T-helper 1 cell treated with Interleukin-12 subunit alpha and Interleukin-12 subunit beta and Interleukin-4 antibody, amounts not matched to agents 30 ng/mL and 1 ng/mL, for 36 hours (primary cell): ENCODE results near the gene NHSL2. TPM values are rescaled to one million over a fixed set of nuclear protein-coding genes. Genes with fewer than 3 reads are reported as not detected.
"Not testable (repeated sequence)": the region's sequence is repeated elsewhere in the genome, so short reads cannot be mapped to it uniquely, and the experiment has no call there.

Source experiments
- intact Hi-C: fragments of 100-400 bp; cut with micrococcal nuclease; formaldehyde crosslinking; loops from one replicate; pipeline ENCODE4 v1.15.1; 2024
- total RNA-seq: library from RNA; stranded (reverse); gene quantifications from 2 replicates; pipeline ENCODE4 v1.2.3, GENCODE V29; 2022

The NHSL2 gene
- total RNA-seq, 1 donor from 2014 or later = 1.0 TPM

DNA sequence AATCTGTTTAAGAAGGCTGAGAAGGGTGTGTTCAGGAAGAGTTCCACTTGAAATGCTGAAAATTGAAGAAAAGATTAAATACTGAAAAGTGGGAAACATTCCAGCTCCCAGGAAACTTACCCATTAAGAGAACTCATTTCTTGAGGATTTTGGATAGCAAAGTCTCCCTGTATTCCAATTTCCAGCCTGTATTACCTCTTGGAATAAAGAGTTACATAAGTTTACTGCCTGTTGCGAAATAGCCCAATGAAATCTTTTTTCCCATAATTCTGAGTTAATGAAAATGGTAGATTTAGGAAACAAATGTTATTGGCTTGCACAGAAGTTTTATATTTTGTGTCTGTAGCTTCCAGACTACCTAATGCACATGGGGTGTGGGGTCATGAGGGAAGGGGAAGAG, 12.0 kb downstream of the NHSL2 start:
- intact Hi-C loops = no loop called here

DNA sequence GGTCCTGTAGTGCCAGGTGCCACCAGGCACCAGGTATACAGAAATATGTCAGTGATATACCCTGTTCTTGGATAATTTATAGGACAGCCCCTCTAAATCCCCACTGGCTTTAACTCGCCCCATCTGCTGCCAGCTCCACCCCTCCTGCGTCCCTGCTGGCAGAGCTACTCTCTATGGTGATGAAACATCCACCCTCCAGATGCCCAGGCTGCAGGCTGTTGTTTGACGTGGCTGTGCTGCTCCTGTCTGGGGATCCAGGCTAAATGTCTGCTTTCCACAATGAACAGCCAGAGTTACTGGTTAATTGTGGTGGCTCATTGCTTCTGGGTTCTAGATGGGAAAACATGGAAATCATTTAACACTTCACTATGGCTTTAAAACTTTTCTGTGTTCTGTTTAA, 12.9 kb downstream of the NHSL2 start:
- intact Hi-C loops = no loop called here

DNA sequence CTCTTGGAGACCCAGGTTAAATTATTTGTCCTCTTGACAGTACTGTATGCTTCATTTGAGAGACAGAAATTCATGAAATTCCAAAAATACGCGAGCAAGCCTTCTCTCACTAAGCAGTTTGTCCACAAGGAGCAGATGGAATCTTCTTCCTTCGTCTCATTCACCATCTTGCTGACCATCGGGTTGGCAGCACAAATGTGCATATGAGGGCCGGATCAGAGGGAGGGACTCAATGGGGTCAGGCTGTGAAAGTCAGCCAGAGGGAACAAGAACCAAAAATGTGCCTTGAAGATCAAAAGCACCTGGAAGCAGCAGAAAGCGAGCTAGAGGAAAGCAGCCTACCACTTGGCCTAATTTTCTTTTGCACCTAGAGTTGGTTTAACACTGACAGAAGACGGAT, 16.4 kb downstream of the NHSL2 start:
- intact Hi-C loops = no loop called here

GRCh38 chrX:71928856-71929255, 18.2 kb downstream of the NHSL2 start:
- intact Hi-C loops = no loop called here

- intact Hi-C loops = no loop called here
These were observed 19.7 kb downstream of the NHSL2 start for GRCh38 chrX:71930298-71930697.

DNA sequence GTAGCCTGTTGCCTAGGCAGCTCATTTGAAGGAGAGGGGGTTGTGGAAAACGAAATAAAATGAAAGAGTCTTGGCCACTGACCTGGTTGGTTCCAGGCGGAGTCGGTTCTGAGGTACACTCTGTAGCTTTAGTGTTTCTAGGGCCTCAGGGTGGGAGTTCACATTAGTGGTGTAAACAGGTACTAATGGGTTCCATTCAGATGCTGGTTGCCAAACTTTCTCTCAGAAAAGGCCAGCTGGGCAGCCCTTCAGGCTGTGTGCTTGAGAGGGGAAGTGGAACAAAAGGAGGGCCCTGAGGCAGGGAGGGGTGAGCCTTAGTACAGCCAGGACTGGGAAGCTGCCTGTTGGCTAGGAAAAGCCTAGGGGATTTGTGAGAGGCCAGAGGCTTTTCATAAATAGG, 24.8 kb downstream of the NHSL2 start:
- intact Hi-C loops = no loop called here

DNA sequence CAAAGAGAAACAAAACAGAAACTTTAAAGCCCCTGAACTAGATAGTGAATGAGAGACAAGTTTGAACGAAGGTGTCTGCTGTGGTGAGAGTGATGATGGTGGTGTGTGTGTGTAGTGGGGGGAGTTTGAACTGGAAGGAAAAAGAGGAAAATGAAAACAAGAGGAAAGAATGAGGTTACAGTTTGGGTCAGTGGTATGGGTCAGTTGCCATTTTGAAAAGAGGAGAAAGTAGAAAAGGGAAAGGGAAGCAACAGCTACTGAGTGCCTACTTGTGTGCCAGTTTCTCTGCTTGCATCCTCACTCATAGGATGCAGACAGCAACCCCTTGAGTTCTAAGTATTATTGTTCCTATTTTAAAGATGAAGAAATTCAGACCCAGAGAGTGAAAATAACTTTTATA, 26.0 kb downstream of the NHSL2 start:
- intact Hi-C loops = no loop called here

- intact Hi-C loops = no loop called here
These were observed 27.7 kb downstream of the NHSL2 start for GRCh38 chrX:71938371-71938770.

GRCh38 chrX:71941145-71941544, 30.5 kb downstream of the NHSL2 start:
- intact Hi-C loops = no loop called here

- intact Hi-C loops = no loop called here
These were observed 31.1 kb downstream of the NHSL2 start for GRCh38 chrX:71941776-71942175.

DNA sequence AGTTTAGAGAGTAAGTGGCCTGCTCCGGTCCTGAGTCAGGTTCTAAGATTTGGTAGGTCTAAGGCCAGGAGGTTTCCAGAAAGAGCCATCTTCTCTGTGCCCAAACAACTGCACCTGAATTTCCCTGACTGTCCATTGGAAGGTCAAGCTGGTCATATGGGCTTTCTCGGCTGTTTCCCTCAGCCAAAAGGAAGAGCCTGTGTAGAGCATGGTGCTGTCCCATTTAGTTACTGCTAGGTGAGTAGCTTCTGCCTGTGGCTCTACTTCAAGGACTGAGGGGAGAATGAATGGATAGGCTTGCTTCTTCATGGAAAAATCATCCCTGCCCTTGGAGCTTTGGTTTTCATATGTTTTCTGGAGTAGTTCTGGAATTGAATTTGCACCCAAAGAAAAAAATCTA, 33.7 kb downstream of the NHSL2 start:
- intact Hi-C loops = no loop called here

- intact Hi-C loops = no loop called here
These were observed 34.7 kb downstream of the NHSL2 start for GRCh38 chrX:71945237-71945805.

DNA sequence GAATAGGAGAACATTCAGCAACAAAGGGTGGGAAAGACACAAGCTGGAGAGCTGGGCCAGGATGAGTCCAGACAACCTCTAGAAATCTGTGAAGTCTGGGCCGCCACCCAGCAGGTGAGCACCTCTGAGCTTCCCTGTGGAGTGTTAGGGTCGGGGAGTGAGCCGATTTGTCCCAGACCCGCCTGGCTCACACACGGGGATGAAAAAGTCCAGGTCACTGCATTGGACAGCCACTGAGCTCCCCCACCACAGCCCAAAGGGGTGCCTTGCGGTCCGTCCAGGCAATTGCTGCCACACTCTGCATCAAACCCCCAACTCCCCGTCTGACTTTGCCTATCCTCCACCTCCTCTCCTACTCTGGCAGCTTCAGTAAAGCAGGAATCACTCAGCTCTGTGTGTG, 38.7 kb downstream of the NHSL2 start:
- intact Hi-C loops = no loop called here

- intact Hi-C loops = no loop called here
These were observed 39.3 kb downstream of the NHSL2 start for GRCh38 chrX:71949844-71950445.

GRCh38 chrX:71953391-71953790, 42.7 kb downstream of the NHSL2 start:
- intact Hi-C loops = no loop called here

DNA sequence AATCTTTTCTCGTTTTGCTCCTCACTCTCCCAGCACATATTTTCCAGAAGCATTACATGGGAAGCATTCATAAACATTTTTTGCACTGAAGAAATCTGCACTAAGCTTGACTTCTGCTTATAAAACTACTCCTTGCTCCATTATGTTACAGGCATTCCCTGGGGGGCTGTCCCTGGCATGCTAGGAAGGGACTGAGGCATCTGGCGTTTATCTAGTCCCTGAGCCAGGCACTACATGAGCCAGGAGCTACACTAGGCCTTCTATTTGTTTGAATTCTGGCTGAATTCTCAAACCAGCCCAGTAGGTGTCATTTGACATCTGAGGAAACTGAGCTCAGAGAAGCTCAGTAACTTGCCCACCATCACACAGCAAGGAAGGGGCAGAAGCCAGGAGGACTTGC, 43.3 kb downstream of the NHSL2 start:
- intact Hi-C loops = no loop called here

DNA sequence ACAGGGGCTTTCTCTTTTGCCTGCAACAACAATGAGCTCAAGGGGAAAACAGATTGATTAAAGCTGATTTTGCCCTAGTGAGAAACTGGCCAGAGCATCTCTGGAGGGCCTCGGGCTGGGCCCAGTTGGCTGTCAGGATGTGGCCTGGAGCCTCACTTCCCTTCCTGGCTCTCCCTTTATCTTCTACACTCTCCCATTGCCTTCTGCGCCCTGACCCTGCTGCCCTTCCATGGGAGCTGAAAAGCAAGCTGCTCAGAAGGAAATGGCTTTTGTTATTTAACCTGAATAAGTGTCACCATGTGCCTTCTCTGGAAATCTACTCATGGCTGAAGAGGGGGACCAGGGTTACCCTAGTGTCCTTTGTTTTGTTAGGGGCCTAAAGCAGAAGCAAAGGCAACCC, 43.8 kb downstream of the NHSL2 start:
- intact Hi-C loops = no loop called here

- intact Hi-C loops = no loop called here
These were observed 45.0 kb downstream of the NHSL2 start for GRCh38 chrX:71955530-71956120.

DNA sequence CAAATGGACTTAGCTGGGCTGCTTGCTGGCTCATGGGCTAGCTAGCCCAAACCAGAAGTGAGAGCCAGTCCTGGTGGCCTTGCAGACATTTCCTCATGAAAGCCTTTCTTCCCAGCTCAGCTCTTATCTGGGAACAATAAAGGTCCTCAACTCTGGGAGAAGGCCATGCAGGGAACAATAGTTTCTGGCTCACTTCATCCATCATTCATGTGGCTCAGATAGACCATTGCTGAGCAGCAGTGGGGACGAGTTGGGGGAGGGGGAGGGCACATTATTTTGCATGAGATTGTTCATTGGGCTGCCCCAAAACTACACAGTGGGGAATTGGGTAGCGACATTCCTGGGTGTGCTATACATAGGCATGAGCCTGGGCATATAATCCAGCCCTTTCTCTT, 47.6 kb downstream of the NHSL2 start:
- intact Hi-C loops = no loop called here

DNA sequence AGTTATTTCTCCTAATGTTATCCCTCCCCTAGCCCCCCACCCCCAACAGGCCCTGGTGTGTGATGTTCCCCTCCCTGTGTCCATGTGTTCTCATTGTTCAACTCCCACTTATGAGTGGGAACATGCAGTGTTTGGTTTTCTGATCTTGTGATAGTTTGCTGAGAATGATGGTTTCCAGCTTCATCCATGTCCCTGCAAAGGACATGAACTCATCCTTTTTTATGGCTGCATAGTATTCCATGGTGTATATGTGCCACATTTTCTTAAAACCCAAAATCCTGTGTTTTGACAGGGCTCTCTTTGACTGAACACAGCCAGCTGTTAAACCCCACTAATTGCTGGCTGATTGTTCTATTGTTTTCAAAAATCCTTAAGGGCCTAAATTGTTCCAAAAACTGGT, 53.5 kb downstream of the NHSL2 start:
- intact Hi-C loops = not testable (repeated sequence)

- intact Hi-C loops = no loop called here
These were observed 64.3 kb downstream of the NHSL2 start for GRCh38 chrX:71974916-71975315.

DNA sequence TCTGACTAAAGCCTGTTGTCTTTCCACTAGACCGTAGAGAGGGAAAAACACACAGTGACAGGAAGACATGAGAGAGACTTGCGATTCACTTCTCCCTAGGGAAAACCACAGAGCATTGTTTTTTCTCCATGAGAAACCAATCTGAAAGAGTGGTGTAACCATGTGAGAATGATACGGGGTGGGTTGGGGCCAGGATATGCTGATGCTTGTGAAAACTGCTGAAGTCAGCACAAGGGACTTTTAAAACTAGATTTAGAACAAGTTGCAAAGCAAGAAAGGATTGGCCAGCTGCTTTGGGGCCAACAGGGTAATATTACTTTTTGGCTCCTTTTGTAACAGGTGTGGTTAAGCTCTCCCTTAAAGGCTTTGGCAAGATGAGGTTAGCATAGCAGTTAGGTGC, 66.1 kb downstream of the NHSL2 start:
- intact Hi-C loops = no loop called here

DNA sequence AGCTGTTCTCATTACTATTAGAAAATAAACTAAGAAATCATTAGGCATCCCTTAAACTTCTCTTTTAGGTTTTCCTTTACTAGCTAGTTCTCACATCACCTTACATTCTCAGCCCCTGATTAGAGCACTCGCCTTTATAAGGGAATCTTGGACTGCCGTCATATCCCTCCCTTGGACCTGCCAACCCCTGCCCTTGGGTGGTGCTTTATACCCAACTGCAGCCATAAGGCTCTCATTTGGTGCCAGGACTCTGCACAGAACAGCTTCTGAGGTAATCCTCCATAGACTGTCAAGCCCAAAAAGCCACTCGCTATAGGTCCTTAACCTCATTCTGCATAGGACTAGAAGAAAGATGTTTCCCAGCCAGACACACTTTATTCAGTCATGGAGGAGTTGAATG, 67.5 kb downstream of the NHSL2 start:
- intact Hi-C loops = no loop called here
